ENCODE measurements around the gene OR8D4.
"Not testable (repeated sequence)": the region's sequence is repeated elsewhere in the genome, so short reads cannot be mapped to it uniquely, and the experiment has no call there.

OR8D4 gene

DNA sequence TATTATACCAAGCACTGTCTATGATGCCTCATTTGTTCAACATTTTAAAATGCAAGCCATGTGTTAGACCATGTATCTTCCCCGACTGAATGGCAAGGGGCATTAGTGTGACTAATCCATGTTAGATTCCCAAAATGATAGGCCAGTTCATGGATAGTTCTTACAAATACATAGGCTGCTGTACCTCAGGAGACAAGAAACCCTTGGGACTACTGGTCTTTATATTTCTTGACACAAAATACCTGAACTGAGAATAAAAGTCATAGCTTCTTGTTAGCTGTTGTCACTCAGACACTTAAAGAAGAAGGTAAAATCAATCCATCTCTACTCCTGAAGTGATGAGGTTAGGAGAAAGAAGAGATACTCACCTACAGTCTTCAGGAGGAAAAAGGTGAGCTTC, at the start of gene OR8D4:
TSS of gene OR8D4 (plus strand) at position 301 of the 400 bp plus-strand sequence. CDS start 4,265 bp downstream, outside the sequence.
- no peak for DNase-seq

DNA sequence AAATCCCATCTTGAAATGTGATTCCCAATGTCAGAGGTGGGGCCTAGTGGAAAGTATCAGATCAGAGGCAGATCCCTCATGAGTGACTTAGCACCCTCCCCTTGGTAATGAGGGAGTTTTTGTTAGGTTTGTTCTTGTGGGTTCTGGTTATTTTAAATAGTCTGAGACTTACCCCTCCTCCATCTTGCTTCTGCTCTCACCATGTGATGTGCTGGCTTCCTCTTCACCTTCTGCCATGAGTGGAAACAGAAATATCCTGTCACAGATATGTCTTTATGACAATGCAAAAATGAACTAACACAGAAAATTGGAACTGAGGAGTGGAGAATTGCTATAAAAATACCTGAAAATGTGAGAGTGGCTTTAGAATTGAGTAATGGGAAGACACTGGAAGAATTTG, 49.6 kb upstream of the OR8D4 start:
- no peak for DNase-seq

DNA sequence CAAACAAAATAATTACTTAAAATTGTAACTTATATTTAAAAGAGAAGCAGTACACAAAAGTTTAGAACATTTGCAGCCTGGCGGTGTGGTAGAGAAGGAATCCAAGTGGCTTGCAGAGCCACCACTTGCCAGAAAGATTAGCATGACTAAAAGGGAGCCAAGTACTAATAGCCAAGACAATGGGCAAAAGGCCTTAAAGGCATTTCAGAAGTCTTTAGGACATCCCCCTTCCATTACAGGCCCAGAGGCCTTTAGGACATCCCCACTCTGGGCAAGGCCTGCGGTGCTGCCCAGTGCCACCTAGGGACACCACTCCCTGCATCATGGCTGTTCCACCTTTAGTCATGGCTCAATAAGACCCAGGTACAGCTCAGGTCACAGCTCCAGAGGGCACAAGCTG, 48.9 kb upstream of the OR8D4 start:
- DNase-seq: no peak

DNA sequence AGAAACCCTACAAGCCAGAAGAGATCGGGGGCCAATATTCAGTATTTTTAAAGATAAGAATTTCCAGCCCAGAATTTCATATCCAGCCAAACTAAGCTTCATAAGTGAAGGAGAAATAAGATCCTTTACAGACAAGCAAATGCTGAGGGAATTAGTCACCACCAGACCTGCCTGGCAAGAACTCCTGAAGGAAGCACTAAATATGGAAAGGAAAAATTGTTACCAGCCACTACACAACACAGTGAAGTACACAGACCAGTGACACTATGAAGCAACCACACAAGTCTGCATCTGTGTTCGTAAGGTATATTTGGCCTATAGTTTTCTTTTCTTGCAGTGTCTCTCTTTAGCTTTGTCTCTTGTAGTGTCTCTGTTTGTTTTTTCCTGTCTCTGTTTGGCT, 45.5 kb upstream of the OR8D4 start:
- DNase-seq: no peak

- no peak for DNase-seq
Observed at GRCh38 chr11:123859731-123860130, 42.2 kb upstream of the OR8D4 start.

DNA sequence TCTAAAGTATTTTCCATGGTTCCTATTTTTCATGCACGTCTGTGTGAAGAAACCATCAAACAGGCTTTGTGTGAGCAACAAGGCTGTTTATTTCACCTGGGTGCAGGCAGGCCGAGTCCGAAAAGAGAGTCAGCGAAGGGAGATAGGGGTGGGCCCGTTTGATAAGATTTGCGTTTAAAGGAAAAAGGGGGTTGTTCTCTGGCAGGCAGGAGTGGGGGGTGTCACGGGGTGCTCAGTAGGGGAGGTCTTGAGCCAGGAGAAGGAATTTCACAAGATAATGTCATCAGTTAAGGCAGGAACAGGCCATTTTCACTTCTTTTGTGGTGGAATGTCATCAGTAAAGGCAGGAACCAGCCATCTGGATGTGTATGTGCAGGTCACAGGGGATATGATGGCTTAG, 36.7 kb upstream of the OR8D4 start:
- DNase-seq: not testable (repeated sequence)

DNA sequence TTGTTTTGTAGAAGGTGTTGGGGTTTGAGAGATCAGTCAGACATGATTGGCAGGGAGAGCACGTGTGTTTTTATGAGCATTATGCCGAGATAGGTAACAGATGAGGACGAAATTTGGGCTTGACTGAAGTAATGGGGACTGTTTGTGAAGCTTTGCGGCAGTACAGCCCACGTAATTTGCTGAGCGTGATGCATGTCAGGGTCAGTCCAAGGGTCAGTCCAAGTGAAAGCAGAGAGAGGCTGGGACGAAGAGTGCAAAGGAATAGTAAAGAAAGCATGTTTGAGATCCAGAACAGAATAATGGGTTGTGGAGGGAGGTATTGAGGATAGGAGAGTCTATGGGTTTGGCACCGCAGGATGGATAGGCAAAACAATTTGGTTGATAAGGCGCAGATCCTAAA, 34.2 kb upstream of the OR8D4 start:
- not testable (repeated sequence) for DNase-seq

DNA sequence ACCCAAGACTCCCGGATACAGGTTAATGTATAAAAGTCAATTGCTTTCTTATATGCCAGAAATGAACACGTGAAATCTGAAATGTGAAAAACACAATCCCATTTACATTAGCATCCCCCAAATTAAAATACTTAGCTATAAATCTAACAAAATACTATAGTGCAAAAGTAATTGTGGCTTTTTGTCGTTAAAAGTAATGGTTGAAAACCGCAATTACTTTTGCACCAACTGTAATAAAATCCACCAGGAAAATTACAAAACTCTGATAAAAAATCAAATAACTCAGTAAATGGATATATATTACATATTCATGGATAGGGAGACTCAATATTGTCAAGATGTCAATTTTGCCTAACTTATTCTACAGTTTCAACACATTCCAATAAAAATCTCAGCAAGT, 21.1 kb upstream of the OR8D4 start:
- no peak for DNase-seq

DNA sequence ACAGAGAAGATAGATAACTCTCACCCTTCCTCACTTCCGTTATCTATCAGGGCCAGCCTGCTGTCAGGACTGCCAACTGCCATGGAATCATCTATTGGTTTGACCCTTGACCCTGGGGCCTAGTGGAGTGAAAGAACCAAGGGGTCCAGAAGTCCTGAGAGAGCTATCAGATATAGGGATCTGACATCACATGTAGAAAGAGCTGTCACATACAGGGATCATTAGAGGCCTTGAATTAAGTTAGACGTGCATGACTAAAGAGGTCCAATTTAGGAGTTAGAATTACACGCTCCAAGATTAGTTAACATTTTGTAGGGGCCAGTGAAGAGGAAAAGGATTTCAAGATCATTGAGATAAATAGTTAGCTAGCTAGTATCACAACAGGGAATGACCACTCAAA, 16.4 kb upstream of the OR8D4 start, which contains the start of gene TMEM225:
TSS of gene TMEM225 (minus strand) at position 101 of the 400 bp plus-strand sequence. CDS start 245 bp downstream, outside the sequence.
- DNase-seq: no peak

GRCh38 chr11:123892031-123892430, 9.9 kb upstream of the OR8D4 start:
- DNase-seq: no peak

DNA sequence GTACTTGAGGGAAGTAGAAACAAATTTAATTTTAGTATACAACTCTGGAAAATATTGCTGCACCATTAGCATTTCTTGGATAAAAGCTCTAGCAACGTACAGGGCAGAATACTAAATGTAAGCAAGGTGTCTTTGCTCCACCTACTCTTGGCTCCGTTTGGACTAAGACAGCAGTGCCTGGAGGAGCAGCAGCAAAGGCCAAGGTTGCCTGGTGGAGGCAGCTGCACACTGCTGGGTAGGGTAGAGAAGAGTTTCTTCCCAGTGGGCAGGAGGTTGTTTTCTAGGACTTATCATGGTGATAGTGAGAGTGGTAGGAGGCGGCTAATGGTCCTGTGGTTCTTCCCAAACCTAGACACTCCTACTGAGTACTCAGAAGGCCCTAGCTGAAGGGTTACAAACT, 2.2 kb upstream of the OR8D4 start:
- DNase-seq: no peak

GRCh38 chr11:123903932-123904331, 2.0 kb downstream of the OR8D4 start:
- no peak for DNase-seq

DNA sequence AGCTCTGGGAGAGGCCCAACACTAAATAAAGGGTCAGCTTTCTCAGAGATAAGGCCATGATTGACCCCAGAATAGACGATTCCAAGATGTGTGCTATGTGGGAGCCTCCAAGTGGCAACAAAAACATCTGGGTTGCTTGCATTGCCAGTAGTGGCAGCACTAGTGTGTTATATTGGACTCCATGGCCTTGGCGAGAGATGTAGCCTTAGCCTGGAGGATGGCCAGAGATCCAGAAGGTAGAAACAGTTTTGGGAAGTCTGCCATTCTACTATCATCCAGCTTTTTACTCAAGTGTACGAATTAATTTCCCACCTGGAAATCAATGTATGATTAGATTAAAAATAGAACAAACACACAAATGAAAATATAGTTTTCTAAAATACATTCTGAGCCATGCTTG, 3.0 kb downstream of the OR8D4 start:
- no peak for DNase-seq

GRCh38 chr11:123905826-123906225, 3.9 kb downstream of the OR8D4 start:
- DNase-seq: no peak

GRCh38 chr11:123920943-123921342, 19.0 kb downstream of the OR8D4 start:
- no peak for DNase-seq

- no peak for DNase-seq
Observed at GRCh38 chr11:123924027-123924426, 22.1 kb downstream of the OR8D4 start.

GRCh38 chr11:123939317-123939716, 37.4 kb downstream of the OR8D4 start, which contains the start of gene OR4D5:
TSS of gene OR4D5 (plus strand) at chr11:123939617. CDS start at chr11:123939617, 0 bp downstream.
- DNase-seq: no peak

DNA sequence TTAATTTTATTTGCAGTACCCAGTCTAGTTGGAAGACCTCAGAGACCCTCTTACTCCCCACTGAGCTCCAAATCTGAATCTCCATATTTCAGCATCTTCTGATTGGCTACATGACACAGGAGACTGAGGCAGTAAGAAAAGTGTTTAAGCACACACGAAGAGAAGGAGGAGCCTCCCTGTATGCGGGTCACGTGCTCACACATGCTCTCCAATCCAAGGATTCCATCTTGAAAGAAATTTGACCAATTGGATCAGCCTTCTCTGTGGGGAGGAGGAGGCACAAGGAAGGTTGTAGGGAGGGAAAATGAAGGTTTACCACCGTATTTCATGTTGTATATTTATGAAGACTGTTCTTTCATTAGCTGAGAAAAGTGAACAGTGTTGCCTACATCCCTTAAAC, 40.4 kb downstream of the OR8D4 start:
- no peak for DNase-seq

DNA sequence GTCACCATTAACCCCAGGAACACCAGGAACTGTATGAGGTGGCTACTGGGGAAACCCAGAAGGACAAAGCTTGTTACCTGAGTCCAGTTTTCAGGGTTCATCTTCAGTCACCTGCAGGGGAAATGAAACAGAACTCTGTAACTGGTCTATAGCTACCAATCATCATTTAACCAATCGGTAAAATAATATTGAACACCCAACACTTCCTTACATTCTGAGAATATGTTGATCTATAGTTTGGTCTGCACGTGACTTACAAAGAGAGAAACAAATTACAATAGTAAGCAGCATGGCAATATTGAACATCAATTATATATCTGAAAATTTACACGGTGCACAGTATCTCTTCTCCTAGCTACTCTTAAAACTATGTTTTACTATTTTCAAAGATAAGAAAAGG, 41.8 kb downstream of the OR8D4 start, which contains the start of gene OR6T1:
TSS of gene OR6T1 (minus strand) at position 101 of the 400 bp plus-strand sequence. CDS start at position 101, 0 bp downstream.
- DNase-seq: no peak

DNA sequence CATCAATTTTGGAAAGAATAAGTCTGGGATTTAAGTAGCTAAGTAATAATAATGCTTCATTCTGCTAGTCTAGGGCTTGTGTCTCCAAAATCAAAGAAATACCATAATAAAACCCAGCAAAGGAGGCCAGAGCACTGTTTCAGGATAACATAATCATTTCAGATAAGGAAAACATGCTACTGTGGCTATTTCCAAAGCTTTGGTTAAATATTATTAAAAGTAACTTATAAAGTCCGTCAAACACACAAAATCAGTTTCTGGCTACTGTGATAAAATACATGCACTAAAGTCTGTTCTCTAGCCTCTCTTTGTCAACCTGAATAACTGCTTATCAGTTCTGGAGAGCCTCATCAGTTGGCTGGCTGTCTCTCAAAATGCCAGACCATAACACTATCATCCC, 43.2 kb downstream of the OR8D4 start:
- no peak for DNase-seq

GRCh38 chr11:123956752-123957151, 54.8 kb downstream of the OR8D4 start:
- DNase-seq: no peak
